GM19438 (cell line): Measurements from ENCODE around the gene AP1M1.

Experiments
- ATAC-seq: cut with Tn5 transposase; IDR thresholded peaks from one replicate; pipeline ENCODE4 v1.9.1; 2021; ENCODE audit warnings: low read depth; ENCODE audit not compliant: unreplicated experiment

The AP1M1 gene

GRCh38 chr19:16228637-16229321 lies 31.1 kb downstream of the AP1M1 start:
- no peak for ATAC-seq

GRCh38 chr19:16229322-16229641 lies 31.6 kb downstream of the AP1M1 start:
- no peak for ATAC-seq

GRCh38 chr19:16232127-16232526 lies 34.4 kb downstream of the AP1M1 start:
- no peak for ATAC-seq

DNA sequence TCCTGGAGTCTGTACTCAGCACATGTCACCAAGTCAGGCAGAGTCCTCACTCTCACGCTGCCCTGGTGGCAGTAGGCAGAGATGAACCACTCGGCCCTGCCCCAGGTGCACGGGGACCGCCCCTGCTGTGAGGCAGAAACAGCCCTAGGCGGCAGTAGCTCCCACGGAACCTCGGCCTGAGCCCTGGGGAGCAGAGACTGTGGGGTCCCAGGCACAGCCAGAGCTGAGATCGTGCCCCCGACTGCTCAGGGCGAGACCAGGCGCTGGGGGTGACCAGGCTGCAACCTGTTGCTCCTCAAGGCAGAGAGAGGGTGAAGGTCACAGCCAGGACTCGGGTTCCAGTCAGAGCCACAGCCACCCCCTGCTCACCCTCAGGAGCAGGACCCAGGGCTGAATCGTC lies 34.9 kb downstream of the AP1M1 start:
- ATAC-seq: no peak

GRCh38 chr19:16233081-16233776 lies 35.5 kb downstream of the AP1M1 start:
- no peak for ATAC-seq

DNA sequence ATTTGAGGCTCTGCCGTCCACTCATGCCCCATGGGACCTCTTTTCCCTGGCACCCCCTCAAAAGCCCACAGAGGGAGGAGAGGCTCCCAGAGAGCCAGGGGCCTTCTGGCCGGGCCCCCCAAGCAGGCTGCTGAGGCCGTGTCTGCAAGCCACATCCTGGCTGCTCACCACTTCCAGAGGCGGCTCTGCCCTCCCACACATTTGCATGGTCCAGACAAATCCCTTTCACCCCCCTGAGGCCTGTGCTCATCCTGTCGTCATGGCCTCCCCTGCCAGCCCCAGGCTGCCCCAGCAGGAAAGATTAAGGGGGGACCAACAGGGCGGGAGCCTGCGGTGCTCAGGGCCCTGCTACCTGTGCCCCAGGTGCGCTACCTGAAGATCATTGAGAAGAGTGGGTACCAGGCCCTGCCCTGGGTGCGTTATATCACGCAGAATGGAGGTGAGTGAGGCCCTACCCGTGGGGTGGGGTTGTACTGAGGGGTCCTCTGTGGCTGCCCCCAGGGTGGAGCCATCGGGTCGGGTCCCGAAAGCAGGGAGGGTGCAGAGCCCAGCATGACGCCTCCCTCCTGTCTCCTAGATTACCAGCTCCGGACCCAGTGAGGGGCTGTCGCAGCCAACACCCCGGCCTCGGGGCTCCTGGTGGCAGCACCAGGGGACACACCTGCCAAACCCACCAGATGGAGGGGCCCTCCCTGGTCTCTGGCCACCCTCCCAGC lies 36.3 kb downstream of the AP1M1 start:
- no peak for ATAC-seq

GRCh38 chr19:16234552-16235445 lies 37.1 kb downstream of the AP1M1 start:
- no peak for ATAC-seq

DNA sequence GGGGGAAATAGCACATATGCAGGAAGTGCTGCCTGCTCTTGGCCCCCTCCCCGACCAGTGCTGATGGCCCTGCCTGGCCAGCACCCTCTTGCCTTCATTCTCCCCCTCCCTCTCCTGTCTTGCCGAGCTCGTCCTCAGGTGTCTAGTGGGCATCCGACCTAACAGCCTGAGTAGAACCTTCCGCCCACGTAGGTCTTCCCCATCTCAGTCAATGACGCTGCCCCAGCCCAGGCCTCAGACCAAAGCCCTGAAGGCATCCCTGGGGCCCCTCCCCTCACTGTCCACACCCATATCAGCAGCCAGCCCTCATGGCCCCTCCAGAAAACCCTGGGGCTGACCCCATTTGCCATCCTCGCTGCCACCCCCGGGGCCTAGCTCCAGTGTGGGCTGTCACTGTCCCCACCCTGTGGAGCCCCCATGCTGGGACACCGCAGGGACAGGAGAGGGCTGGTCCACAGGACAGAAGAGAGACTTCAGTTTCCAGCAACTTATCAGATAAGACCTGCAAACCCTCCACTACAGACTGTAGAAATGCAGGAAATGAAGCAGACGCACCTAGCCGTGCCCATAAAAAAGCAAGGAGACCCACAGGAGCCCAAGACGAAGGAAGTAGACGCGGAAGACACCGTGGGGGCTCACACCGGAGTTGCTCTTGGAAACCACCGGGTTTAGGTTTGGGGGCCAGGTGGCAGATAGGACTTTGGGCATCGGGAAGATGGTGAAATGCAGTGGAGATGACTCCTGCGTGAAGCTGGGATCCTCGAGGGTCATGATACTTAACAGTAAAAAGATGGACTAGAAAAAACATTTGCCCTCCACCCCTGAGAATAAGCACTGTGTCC lies 38.3 kb downstream of the AP1M1 start:
- ATAC-seq: no peak

DNA sequence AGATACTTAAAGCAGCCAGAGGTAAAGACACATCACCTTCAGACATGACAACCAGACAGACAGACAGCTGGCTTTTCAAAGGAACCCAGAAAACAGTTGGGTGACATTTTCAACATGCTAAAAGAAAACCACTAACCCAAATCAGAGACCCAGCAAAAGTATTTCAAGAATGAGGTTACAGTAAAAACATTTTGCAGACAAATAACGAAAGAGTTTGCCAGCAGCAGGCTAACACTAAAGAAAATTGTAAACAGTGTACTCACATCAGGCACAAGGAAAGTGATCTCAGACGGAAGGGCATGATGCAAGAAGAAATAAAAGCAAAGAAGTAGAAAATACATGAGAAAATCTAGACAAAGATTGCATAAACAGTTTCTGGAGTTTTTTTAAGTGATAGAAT lies 46.4 kb downstream of the AP1M1 start:
- no peak for ATAC-seq

DNA sequence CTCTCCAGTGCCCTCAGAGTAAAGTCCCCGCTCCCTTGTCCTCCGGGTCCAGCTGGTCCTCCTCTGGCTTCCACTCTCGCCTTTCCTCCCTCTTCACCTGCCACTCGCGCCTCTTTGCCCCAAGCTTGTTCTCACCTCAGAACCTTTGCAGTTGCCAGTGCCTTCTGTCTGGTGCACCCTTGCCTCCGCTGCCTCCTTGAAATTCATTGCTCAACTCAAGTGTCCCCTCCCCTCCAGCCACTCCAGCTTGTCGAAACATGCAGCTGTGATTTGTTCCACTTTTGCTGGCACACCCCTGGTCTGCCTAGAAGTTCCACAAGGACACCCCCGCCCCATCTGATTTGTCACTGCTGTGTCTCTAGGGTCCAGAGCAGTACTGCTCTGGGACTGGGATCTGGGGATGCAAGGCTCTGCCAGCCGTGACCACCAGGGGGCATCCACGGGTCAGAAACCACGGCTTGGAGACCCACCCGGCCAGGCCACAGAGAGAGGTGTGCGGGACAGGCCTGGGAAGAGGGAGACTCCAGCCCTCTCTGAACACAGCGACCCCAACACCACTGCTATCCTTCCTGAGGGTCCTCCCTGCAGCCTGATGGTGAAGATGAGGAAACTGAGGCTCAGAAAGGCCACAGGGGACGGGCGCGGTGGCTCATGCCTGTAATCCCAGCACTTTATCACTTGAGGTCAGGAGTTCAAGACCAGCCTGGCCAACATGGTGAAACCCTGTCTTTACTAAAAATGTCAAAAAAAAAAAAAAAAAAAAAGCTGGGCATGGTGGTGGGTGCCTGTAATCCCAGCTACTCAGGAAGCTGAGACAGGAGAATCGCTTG lies 49.9 kb downstream of the AP1M1 start:
- no peak for ATAC-seq

GRCh38 chr19:16248380-16249023 lies 50.8 kb downstream of the AP1M1 start:
- ATAC-seq: no peak

- ATAC-seq: no peak
Measured at GRCh38 chr19:16249826-16250404, 52.2 kb downstream of the AP1M1 start.

GRCh38 chr19:16252459-16253205 lies 54.9 kb downstream of the AP1M1 start:
- no peak for ATAC-seq

DNA sequence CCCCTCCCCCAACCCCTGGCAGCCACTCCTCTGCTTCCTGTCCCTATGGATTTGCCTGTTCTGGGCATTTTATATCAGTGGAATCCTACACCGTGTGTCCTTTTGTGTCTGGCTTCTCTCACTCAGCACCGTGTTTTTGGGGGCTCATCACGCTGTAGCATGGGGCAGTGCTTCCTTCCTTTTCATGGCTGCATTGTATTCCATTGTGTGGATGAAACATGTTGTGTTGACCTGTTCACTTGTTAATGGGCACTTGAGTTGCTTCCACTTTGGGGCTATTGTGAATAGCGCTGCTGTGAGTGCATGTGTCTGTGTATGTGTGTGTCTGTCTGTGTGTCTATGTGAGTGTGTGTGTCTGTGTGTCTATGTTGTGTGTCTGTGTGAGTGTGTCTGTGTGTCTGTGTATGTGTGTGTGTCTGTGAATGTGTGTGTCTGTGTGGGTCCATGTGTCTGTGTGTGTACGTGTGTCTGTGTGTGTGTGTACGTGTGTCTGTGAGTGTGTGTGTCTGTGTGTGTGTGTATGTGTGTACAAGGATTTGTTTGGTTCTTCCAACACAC lies 57.2 kb downstream of the AP1M1 start:
- no peak for ATAC-seq

DNA sequence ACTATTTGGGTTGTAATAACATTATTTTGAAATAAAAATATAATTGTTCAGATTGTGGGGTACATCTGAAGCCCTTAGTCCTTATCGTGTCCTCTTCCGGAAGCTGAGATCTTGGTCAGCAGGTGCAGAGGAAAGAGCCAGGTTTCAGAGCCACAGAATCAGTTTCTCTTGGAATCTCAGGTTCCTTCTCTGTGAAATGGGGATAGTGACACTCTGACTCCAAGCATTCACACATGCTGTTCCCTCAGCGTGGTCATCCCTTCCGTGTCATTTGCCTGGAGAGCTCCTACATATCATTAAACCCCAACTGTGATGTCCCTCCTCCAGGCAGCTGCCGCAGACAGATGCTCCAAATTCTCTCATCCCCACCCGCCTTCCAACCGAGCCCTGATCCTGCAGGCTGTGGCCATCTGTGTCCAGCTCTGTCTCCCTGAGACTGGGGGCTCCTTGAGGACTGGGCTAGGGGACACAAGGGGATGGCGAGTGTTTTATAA lies 59.8 kb downstream of the AP1M1 start:
- no peak for ATAC-seq

- ATAC-seq: no peak
Measured at GRCh38 chr19:16258440-16258903, 60.8 kb downstream of the AP1M1 start.
